Nephron progenitor cell (in vitro differentiated cells): ENCODE results near the gene MRPL21.

Source experiments
- DNase-seq: peaks from one replicate; pipeline ENCODE4 v3.0.0; 2021
- H3K27ac Mint-ChIP-seq: 2 replicates; pipeline ENCODE4 v1.8.0; 2021; ENCODE audit warnings: mild to moderate bottlenecking, moderate library complexity, mixed read lengths
- H3K27me3 Mint-ChIP-seq: 2 replicates; pipeline ENCODE4 v1.8.0; 2021; ENCODE audit warnings: mild to moderate bottlenecking, low read depth, mixed read lengths; ENCODE audit not compliant: poor library complexity
- H3K36me3 Mint-ChIP-seq: 2 replicates; pipeline ENCODE4 v1.8.0; 2021; ENCODE audit warnings: low read depth, mixed read lengths
- H3K4me1 Mint-ChIP-seq: 2 replicates; pipeline ENCODE4 v1.8.0; 2021; ENCODE audit warnings: mixed read lengths
- H3K4me3 Mint-ChIP-seq: 2 replicates; pipeline ENCODE4 v1.8.0; 2021; ENCODE audit warnings: mild to moderate bottlenecking, moderate library complexity, mixed read lengths
- H3K9me3 Mint-ChIP-seq: 2 replicates; pipeline ENCODE4 v1.8.0; 2021; ENCODE audit warnings: mild to moderate bottlenecking, moderate library complexity, mixed read lengths
- TF ChIP-seq, protein P1 (sequence below): fragments of 200-600 bp; sonication (generic); IDR thresholded peaks from 2 replicates; pipeline ENCODE4 v1.5.0; 2021; ENCODE audit warnings: antibody characterized with exemption

MRPL21 gene

DNA sequence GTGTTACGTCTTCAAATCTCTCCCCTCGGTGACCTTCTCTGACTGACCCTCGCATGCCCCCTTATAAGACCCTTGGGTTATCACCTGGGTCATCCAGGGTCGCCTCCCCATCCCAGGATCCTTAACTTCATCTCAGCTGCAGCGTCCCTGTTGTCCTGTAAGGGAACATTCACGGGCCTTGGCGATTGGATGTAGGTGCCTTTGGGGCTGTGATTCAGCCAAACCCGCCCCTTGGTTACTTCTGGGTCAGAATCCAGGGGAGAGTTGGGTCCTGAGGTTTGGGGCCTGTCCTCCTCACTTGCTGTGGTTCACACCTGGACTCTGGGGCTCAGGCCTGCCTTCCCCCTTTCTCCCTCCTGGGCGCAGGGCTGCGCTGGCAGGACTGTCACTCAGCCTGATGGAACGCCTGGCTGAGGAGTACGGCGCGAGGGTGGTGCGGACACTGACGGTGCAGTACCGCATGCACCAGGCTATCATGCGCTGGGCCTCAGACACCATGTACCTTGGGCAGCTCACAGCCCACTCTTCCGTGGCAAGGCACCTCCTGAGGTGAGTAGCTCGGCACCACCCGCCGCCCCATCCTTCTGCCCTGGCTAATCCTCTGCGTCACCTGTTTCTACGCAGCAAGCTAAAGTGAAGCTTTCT, 29.4 kb upstream of the MRPL21 start:
- no peaks in the 10 kb centered on the region for H3K9me3 Mint-ChIP-seq
- no peaks in the 10 kb centered on the region for H3K27me3 Mint-ChIP-seq
- H3K27ac Mint-ChIP-seq: no peak overlapping the region
- peaks cover 29% of the 10 kb centered on the region for H3K36me3 Mint-ChIP-seq
- no peaks in the 10 kb centered on the region for H3K4me1 Mint-ChIP-seq
- H3K4me3 Mint-ChIP-seq: no peak overlapping the region
- TF ChIP-seq, protein P1, sequence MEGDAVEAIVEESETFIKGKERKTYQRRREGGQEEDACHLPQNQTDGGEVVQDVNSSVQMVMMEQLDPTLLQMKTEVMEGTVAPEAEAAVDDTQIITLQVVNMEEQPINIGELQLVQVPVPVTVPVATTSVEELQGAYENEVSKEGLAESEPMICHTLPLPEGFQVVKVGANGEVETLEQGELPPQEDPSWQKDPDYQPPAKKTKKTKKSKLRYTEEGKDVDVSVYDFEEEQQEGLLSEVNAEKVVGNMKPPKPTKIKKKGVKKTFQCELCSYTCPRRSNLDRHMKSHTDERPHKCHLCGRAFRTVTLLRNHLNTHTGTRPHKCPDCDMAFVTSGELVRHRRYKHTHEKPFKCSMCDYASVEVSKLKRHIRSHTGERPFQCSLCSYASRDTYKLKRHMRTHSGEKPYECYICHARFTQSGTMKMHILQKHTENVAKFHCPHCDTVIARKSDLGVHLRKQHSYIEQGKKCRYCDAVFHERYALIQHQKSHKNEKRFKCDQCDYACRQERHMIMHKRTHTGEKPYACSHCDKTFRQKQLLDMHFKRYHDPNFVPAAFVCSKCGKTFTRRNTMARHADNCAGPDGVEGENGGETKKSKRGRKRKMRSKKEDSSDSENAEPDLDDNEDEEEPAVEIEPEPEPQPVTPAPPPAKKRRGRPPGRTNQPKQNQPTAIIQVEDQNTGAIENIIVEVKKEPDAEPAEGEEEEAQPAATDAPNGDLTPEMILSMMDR: no peak
- no peak for DNase-seq

- H3K27me3 Mint-ChIP-seq: no peaks in the 10 kb centered on the region
- no peaks in the 10 kb centered on the region for H3K4me1 Mint-ChIP-seq
- no peak for DNase-seq
- peaks cover 3% of the 10 kb centered on the region for H3K9me3 Mint-ChIP-seq
- TF ChIP-seq, protein P1: no peak
- no peak overlapping the region for H3K4me3 Mint-ChIP-seq
- no peak overlapping the region for H3K27ac Mint-ChIP-seq
- H3K36me3 Mint-ChIP-seq: peaks cover 36% of the 10 kb centered on the region
Measured at GRCh38 chr11:68932358-68932757, 28.7 kb upstream of the MRPL21 start.

- TF ChIP-seq, protein P1: no peak
- DNase-seq: no peak
- Mint-ChIP-seq H3K27me3 (no peaks in the 10 kb centered on the region), H3K4me1 (no peaks in the 10 kb centered on the region), H3K36me3 (peaks cover 40% of the 10 kb centered on the region), H3K9me3 (peaks cover 8% of the 10 kb centered on the region), H3K27ac (no peak overlapping the region), H3K4me3 (no peak overlapping the region)
Measured at GRCh38 chr11:68931911-68932310, 28.3 kb upstream of the MRPL21 start.

GRCh38 chr11:68930991-68931855, 27.6 kb upstream of the MRPL21 start:
- Mint-ChIP-seq H3K4me3 (no peak overlapping the region), H3K36me3 (peaks cover 47% of the 10 kb centered on the region), H3K9me3 (peaks cover 15% of the 10 kb centered on the region), H3K27me3 (no peaks in the 10 kb centered on the region), H3K27ac (no peak overlapping the region), H3K4me1 (no peaks in the 10 kb centered on the region)
- TF ChIP-seq, protein P1: no peak
- DNase-seq: no peak

DNA sequence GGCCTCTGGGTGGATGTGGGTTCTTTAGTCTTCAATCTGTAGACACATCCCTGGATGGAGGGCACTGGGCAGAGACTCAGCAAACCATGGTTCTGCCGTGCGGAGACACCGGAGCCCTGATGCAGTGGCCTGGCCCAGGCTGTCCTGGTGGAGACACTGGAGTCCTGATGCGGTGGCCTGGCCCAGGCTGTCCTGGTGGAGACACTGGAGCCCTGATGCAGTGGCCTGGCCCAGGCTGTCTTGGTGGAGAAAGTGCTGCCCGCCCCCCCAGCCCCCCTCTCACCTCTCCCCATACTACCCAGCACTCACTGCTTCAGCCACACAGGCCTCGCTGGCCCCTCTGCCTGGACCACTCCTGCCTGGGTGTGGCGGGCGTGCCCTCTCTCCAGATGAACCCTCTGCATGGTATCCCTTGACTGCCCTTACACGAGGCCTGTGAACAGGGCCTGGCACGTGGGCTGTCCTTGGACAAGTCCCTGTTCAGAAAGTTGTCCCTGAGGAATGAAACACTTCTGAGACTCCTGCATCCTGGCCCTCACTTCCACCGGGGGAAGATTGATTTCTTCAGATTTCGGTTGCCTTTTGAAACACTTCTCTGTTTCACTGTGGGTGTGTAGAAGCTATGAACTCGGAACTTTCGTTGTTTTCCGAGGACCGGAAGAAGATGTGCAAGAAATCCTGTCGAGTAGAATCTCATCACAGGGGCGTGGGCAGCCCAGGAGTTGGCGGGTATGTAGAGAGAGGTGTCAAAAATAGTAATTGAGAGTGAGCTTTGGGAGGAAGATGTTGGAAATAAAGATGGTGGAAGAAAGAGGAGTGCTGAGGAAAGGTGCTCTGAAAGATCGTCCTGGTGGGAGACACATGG, 26.3 kb upstream of the MRPL21 start:
- H3K4me1 Mint-ChIP-seq: no peaks in the 10 kb centered on the region
- H3K27ac Mint-ChIP-seq: no peak overlapping the region

More for the DNA sequence above, 26.3 kb upstream of the MRPL21 start:
- Mint-ChIP-seq H3K9me3 (peaks cover 27% of the 10 kb centered on the region), H3K27me3 (no peaks in the 10 kb centered on the region), H3K36me3 (peaks cover 60% of the 10 kb centered on the region), H3K4me3 (no peak overlapping the region)
- TF ChIP-seq, protein P1: no peak
- no peak for DNase-seq
